DND-41 (cell line): ENCODE measurements around the gene MTX1.

Source experiments
- CTCF ChIP-seq: IDR thresholded peaks from 2 replicates; pipeline ENCODE4 v1.5.1; 2012; ENCODE audit warnings: borderline replicate concordance, low read length, moderate library complexity, mild to moderate bottlenecking; ENCODE audit not compliant: poor library complexity, severe bottlenecking; ENCODE audit errors: extremely low read depth
- EZH2 ChIP-seq: IDR thresholded peaks from 3 replicates; pipeline ENCODE4 v1.6.1; 2012; ENCODE audit warnings: borderline replicate concordance, low read depth, mild to moderate bottlenecking, moderate library complexity, low read length, inconsistent platforms; ENCODE audit not compliant: severe bottlenecking

- TF ChIP-seq CTCF (no peak), EZH2 (no peak)
Observed at GRCh38 chr1:155195201-155196102, 13.0 kb upstream of the MTX1 start.
